ENCODE measurements around the gene SLC17A8. TPM values are rescaled to one million over a fixed set of nuclear protein-coding genes. Genes with fewer than 3 reads are reported as not detected.

The SLC17A8 gene
- total RNA-seq, 1 experiment from 2014 or later, result not detected

GRCh38 chr12:100371146-100371545 lies 14.3 kb downstream of the SLC17A8 start:
- no peak for DNase-seq (ENCODE audit: low spot score)

- no peak for DNase-seq (ENCODE audit: low spot score)
Observed at GRCh38 chr12:100372853-100373640, 16.2 kb downstream of the SLC17A8 start.

GRCh38 chr12:100375038-100375735 lies 18.3 kb downstream of the SLC17A8 start:
- peak; percentile 17 for DNase-seq (ENCODE audit: low spot score)

GRCh38 chr12:100376161-100376560 lies 19.3 kb downstream of the SLC17A8 start:
- DNase-seq (ENCODE audit: low spot score), result no peak

- no peak for DNase-seq (ENCODE audit: low spot score)
Observed at GRCh38 chr12:100381379-100381778, 24.5 kb downstream of the SLC17A8 start.

GRCh38 chr12:100382338-100382737 lies 25.5 kb downstream of the SLC17A8 start:
- peak; percentile 39 for DNase-seq (ENCODE audit: low spot score)

GRCh38 chr12:100383586-100384558 lies 27.0 kb downstream of the SLC17A8 start:
- DNase-seq (ENCODE audit: low spot score), result no peak

GRCh38 chr12:100384559-100384935 lies 27.7 kb downstream of the SLC17A8 start:
- no peak for DNase-seq (ENCODE audit: low spot score)

- no peak for DNase-seq (ENCODE audit: low spot score)
Observed at GRCh38 chr12:100388382-100388781, 31.5 kb downstream of the SLC17A8 start.

- peak; percentile 4 for DNase-seq (ENCODE audit: low spot score)
Observed at GRCh38 chr12:100391856-100392255, 35.0 kb downstream of the SLC17A8 start.

GRCh38 chr12:100393200-100393599 lies 36.3 kb downstream of the SLC17A8 start:
- no peak for DNase-seq (ENCODE audit: low spot score)

GRCh38 chr12:100395811-100396210 lies 38.9 kb downstream of the SLC17A8 start:
- no peak for DNase-seq (ENCODE audit: low spot score)

GRCh38 chr12:100398307-100398706 lies 41.4 kb downstream of the SLC17A8 start:
- no peak for DNase-seq (ENCODE audit: low spot score)

GRCh38 chr12:100399095-100399494 lies 42.2 kb downstream of the SLC17A8 start:
- no peak for DNase-seq (ENCODE audit: low spot score)

- DNase-seq (ENCODE audit: low spot score), result peak; percentile 60
Observed at GRCh38 chr12:100401660-100402059, 44.8 kb downstream of the SLC17A8 start.

- no peak for DNase-seq (ENCODE audit: low spot score)
Observed at GRCh38 chr12:100402763-100403162, 45.9 kb downstream of the SLC17A8 start.

GRCh38 chr12:100403446-100403845 lies 46.6 kb downstream of the SLC17A8 start:
- DNase-seq (ENCODE audit: low spot score), result peak; percentile 70

- DNase-seq (ENCODE audit: low spot score), result no peak
Observed at GRCh38 chr12:100404769-100405407, 48.0 kb downstream of the SLC17A8 start.

GRCh38 chr12:100413001-100413400 lies 56.1 kb downstream of the SLC17A8 start:
- DNase-seq (ENCODE audit: low spot score), result no peak

- DNase-seq (ENCODE audit: low spot score), result no peak
Observed at GRCh38 chr12:100414739-100415138, 57.9 kb downstream of the SLC17A8 start.

- no peak for DNase-seq (ENCODE audit: low spot score)
Observed at GRCh38 chr12:100422646-100423045, 65.8 kb downstream of the SLC17A8 start.

Data from A172 (cell line).